ENCODE results near the gene AMPD1.

DNA sequence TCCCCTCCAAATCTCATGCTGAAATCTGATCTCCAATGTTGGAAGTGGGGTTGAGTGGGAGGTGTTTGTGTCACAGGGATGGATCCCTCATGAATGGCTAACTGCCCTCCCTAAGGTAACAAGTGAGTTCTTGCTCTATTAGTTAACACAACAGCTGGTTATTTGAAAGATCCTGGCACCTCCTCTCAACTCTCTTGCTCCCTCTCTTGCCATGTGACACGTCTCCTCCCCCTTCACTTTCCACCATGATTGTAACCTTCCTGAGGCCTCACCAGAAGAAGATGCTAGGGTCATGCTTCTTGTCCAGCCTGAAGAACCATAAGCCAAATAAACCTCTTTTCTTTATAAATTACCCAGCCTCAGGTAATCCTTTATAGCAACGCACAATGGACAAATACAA is 54.0 kb downstream of the AMPD1 start:
- TF ChIP-seq, protein P1, sequence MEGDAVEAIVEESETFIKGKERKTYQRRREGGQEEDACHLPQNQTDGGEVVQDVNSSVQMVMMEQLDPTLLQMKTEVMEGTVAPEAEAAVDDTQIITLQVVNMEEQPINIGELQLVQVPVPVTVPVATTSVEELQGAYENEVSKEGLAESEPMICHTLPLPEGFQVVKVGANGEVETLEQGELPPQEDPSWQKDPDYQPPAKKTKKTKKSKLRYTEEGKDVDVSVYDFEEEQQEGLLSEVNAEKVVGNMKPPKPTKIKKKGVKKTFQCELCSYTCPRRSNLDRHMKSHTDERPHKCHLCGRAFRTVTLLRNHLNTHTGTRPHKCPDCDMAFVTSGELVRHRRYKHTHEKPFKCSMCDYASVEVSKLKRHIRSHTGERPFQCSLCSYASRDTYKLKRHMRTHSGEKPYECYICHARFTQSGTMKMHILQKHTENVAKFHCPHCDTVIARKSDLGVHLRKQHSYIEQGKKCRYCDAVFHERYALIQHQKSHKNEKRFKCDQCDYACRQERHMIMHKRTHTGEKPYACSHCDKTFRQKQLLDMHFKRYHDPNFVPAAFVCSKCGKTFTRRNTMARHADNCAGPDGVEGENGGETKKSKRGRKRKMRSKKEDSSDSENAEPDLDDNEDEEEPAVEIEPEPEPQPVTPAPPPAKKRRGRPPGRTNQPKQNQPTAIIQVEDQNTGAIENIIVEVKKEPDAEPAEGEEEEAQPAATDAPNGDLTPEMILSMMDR (conservative IDR thresholded peaks at IDR 0.05): no peak
- no peak for TF ChIP-seq ZFX (IDR thresholded peaks at IDR 0.05)

All from C4-2B (cell line).